ENCODE results near the gene SMAD6.

DNA sequence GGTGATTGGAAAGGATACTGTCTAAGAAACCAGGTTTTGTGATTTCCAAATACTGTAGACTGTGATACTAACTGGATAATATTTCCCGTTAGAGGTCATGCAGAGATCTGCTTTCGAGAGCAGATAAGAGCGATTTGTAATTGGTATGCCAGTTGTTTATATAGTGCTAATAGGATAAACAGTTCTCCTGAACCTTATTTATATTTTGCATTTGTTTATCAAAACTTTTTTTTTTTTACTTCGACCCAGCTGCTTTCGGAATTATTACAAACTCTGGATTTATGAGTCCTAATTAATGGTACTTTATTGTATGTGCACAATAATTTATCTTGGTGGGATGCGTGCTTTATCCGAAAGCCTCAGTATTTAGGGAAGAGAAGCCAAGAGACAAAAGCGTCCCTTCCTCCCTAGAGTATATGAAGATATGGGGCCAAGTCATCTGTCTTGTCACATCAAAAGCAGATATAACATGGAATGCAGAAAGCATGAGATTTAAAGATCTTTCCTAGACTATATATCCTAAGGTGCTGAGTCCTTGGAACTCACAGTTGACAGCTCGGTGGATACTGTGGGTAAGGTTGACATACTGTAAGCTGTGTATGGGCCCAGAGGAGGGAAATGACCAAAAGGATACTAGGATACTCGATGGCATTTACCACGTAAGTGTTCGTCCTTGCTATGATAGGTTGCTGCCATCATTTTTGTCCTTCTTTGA, 62.2 kb downstream of the SMAD6 start:
- TF ChIP-seq POLR2A (IDR thresholded peaks at IDR 0.05) = no peak
- TF ChIP-seq, protein P1, sequence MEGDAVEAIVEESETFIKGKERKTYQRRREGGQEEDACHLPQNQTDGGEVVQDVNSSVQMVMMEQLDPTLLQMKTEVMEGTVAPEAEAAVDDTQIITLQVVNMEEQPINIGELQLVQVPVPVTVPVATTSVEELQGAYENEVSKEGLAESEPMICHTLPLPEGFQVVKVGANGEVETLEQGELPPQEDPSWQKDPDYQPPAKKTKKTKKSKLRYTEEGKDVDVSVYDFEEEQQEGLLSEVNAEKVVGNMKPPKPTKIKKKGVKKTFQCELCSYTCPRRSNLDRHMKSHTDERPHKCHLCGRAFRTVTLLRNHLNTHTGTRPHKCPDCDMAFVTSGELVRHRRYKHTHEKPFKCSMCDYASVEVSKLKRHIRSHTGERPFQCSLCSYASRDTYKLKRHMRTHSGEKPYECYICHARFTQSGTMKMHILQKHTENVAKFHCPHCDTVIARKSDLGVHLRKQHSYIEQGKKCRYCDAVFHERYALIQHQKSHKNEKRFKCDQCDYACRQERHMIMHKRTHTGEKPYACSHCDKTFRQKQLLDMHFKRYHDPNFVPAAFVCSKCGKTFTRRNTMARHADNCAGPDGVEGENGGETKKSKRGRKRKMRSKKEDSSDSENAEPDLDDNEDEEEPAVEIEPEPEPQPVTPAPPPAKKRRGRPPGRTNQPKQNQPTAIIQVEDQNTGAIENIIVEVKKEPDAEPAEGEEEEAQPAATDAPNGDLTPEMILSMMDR (IDR thresholded peaks at IDR 0.05) = no peak
